ENCODE results near the gene LGR6.

The LGR6 gene

GRCh38 chr1:202214089-202214843 is 20.7 kb downstream of the LGR6 start:
- in situ Hi-C loops (cut with MboI; ENCODE audit: low sequenced_read_pairs), result loop anchor here (25.0 kb wide), 1 partner anchor 498 kb away; the partner anchor contains the start of gene SYT2

GRCh38 chr1:202215472-202216130 is 22.0 kb downstream of the LGR6 start:
- in situ Hi-C loops (cut with MboI; ENCODE audit: low sequenced_read_pairs), result loop anchor here (25.0 kb wide), 1 partner anchor 497 kb away; the partner anchor contains the start of gene SYT2

- in situ Hi-C loops (cut with MboI; ENCODE audit: low sequenced_read_pairs), result loop anchor here (25.0 kb wide), 1 partner anchor 496 kb away; the partner anchor contains the start of gene SYT2
These were observed 23.1 kb downstream of the LGR6 start for GRCh38 chr1:202216691-202217090.

GRCh38 chr1:202217516-202217915 is 23.9 kb downstream of the LGR6 start:
- in situ Hi-C loops (cut with MboI; ENCODE audit: low sequenced_read_pairs), result loop anchor here (25.0 kb wide), 1 partner anchor 495 kb away; the partner anchor contains the start of gene SYT2

- in situ Hi-C loops (cut with MboI; ENCODE audit: low sequenced_read_pairs), result loop anchor here (25.0 kb wide), 1 partner anchor 494 kb away; the partner anchor contains the start of gene SYT2
These were observed 24.4 kb downstream of the LGR6 start for GRCh38 chr1:202217951-202218350.

- in situ Hi-C loops (cut with MboI; ENCODE audit: low sequenced_read_pairs), result loop anchor here (25.0 kb wide), 1 partner anchor 492 kb away; the partner anchor contains the start of gene SYT2
These were observed 27.1 kb downstream of the LGR6 start for GRCh38 chr1:202220733-202221132.

GRCh38 chr1:202221911-202222909 is 28.6 kb downstream of the LGR6 start:
- in situ Hi-C loops (cut with MboI; ENCODE audit: low sequenced_read_pairs), result loop anchor here (25.0 kb wide), 1 partner anchor 490 kb away; the partner anchor contains the start of gene SYT2

GRCh38 chr1:202223121-202223860 is 29.7 kb downstream of the LGR6 start:
- in situ Hi-C loops (cut with MboI; ENCODE audit: low sequenced_read_pairs), result loop anchor here (25.0 kb wide), 1 partner anchor 489 kb away; the partner anchor contains the start of gene SYT2

GRCh38 chr1:202224453-202224852 is 30.9 kb downstream of the LGR6 start:
- in situ Hi-C loops (cut with MboI; ENCODE audit: low sequenced_read_pairs), result loop anchor here (25.0 kb wide), 1 partner anchor 488 kb away; the partner anchor contains the start of gene SYT2

GRCh38 chr1:202225131-202225530 is 31.5 kb downstream of the LGR6 start:
- in situ Hi-C loops (cut with MboI; ENCODE audit: low sequenced_read_pairs), result no loop called here

GRCh38 chr1:202227053-202227672 is 33.6 kb downstream of the LGR6 start:
- in situ Hi-C loops (cut with MboI; ENCODE audit: low sequenced_read_pairs), result no loop called here

- in situ Hi-C loops (cut with MboI; ENCODE audit: low sequenced_read_pairs), result no loop called here
These were observed 34.4 kb downstream of the LGR6 start for GRCh38 chr1:202227997-202228401.

- in situ Hi-C loops (cut with MboI; ENCODE audit: low sequenced_read_pairs), result no loop called here
These were observed 35.0 kb downstream of the LGR6 start for GRCh38 chr1:202228484-202229122.

GRCh38 chr1:202229376-202229775 is 35.8 kb downstream of the LGR6 start:
- in situ Hi-C loops (cut with MboI; ENCODE audit: low sequenced_read_pairs), result no loop called here

GRCh38 chr1:202230061-202230938 is 36.7 kb downstream of the LGR6 start:
- in situ Hi-C loops (cut with MboI; ENCODE audit: low sequenced_read_pairs), result no loop called here

- in situ Hi-C loops (cut with MboI; ENCODE audit: low sequenced_read_pairs), result no loop called here
These were observed 37.5 kb downstream of the LGR6 start for GRCh38 chr1:202230939-202231645.

GRCh38 chr1:202233171-202233570 is 39.6 kb downstream of the LGR6 start:
- in situ Hi-C loops (cut with MboI; ENCODE audit: low sequenced_read_pairs), result no loop called here

Measured in HL-60/S4 (cell line).